Activated naive CD4-positive, alpha-beta T cell (primary cell): ENCODE data around the gene DCTN4.
"Not testable (repeated sequence)": the region's sequence is repeated elsewhere in the genome, so short reads cannot be mapped to it uniquely, and the experiment has no call there.

Experiments used
- DNase-seq, 4 experiments: peaks; one replicate each; lab custom pipeline; 2025; lab: John Stamatoyannopoulos, UW

DCTN4 gene

GRCh38 chr5:150758531-150759333, at the start of gene DCTN4:
DCTN4 (minus strand) TSS chr5:150759017; CDS start chr5:150758993, 24 bp downstream.
- DNase-seq: peak; percentile 79 to 92 (median 85)

GRCh38 chr5:150804388-150804787, 45.6 kb upstream of the DCTN4 start:
- DNase-seq: no peak

- no peak for DNase-seq
These were observed 42.5 kb upstream of the DCTN4 start for GRCh38 chr5:150801117-150801927.

GRCh38 chr5:150797384-150797783, 38.6 kb upstream of the DCTN4 start:
- no peak for DNase-seq

- DNase-seq: no peak
These were observed 36.1 kb upstream of the DCTN4 start for GRCh38 chr5:150794927-150795326.

- not testable (repeated sequence) for DNase-seq
These were observed 34.6 kb upstream of the DCTN4 start for GRCh38 chr5:150793423-150793888.

- no peak for DNase-seq
These were observed 32.7 kb upstream of the DCTN4 start for GRCh38 chr5:150791536-150791935.

- DNase-seq: peak; percentile 6 to 30 (median 15)
These were observed 31.3 kb upstream of the DCTN4 start for GRCh38 chr5:150789943-150790611.

- DNase-seq: no peak
These were observed 30.6 kb upstream of the DCTN4 start for GRCh38 chr5:150789450-150789849.

GRCh38 chr5:150788977-150789376, 30.2 kb upstream of the DCTN4 start:
- no peak for DNase-seq

GRCh38 chr5:150787656-150788055, 28.8 kb upstream of the DCTN4 start:
- DNase-seq: no peak

- DNase-seq: no peak
These were observed 28.1 kb upstream of the DCTN4 start for GRCh38 chr5:150786876-150787275.

GRCh38 chr5:150785950-150786349, 27.1 kb upstream of the DCTN4 start:
- no peak for DNase-seq

GRCh38 chr5:150783422-150783928, 24.7 kb upstream of the DCTN4 start:
- peak in 3 of 4 experiments; percentile 8 to 43 (median 28) for DNase-seq

- DNase-seq: no peak
These were observed 24.0 kb upstream of the DCTN4 start for GRCh38 chr5:150782850-150783249.

GRCh38 chr5:150781706-150782614, 23.1 kb upstream of the DCTN4 start:
- DNase-seq: no peak

- DNase-seq: no peak
These were observed 22.0 kb upstream of the DCTN4 start for GRCh38 chr5:150780816-150781221.

- DNase-seq: no peak
These were observed 21.4 kb upstream of the DCTN4 start for GRCh38 chr5:150780187-150780692.

- no peak for DNase-seq
These were observed 20.8 kb upstream of the DCTN4 start for GRCh38 chr5:150779397-150780186.
